ENCODE measurements around the gene EPB41. TPM values are rescaled to one million over a fixed set of nuclear protein-coding genes. Genes with fewer than 3 reads are reported as not detected.

EPB41 gene
- total and polyA plus RNA-seq, 9 of the 15 experiments (the other 6 are each of a cell fraction or from before 2014, with no cell fraction given), result 3.7 to 213 (median 141) TPM

GRCh38 chr1:28882009-28882628 lies 32.2 kb upstream of the EPB41 start (continued):
- TF ChIP-seq ZBTB40 (IDR thresholded peaks at IDR 0.05) (peak; percentile 63; the same call in 1 of the 2 replicates), ZBTB40 (CRISPR knock-in tag; IDR thresholded peaks at IDR 0.05) (no peak), ZNF639 (CRISPR knock-in tag; conservative IDR thresholded peaks at IDR 0.05 in 1 of 2, IDR thresholded peaks at IDR 0.05 in 1 of 2) (peak in 1 of 2 experiments; percentile 75; a peak in 1 of 4 replicates), ZBTB8A (IDR thresholded peaks at IDR 0.05; ENCODE audit: partially characterized antibody) (no peak), PHB (CRISPR knock-in tag; IDR thresholded peaks at IDR 0.05) (no peak), KDM1A (IDR thresholded peaks at IDR 0.05) (peak; percentile 96 to 98), NR0B1 (IDR thresholded peaks at IDR 0.05; ENCODE audit: partially characterized antibody) (no peak), PRMT5 (CRISPR knock-in tag; IDR thresholded peaks at IDR 0.05) (no peak), NFRKB (IDR thresholded peaks at IDR 0.05; ENCODE audit: low read depth) (0 out of 2 replicates have a peak, but pooled peaks have one; percentile 6), ZNF518B (CRISPR knock-in tag; IDR thresholded peaks at IDR 0.05) (no peak)
